Hepatocyte (in vitro differentiated cells): ENCODE results near the gene RALGAPA2. TPM values are rescaled to one million over a fixed set of nuclear protein-coding genes. Genes with fewer than 3 reads are reported as not detected.

Experiments used
- DNase-seq: peaks from one replicate; pipeline ENCODE4 v3.0.0-alpha.2; 2016; ENCODE audit warnings: low spot score
- H2AFZ ChIP-seq: fragments of 200-600 bp; sonication (generic); 2 replicates; pipeline ENCODE4 v1.6.0; 2016; ENCODE audit warnings: antibody characterized with exemption, mild to moderate bottlenecking
- H3K27ac ChIP-seq: fragments of 200-600 bp; sonication (generic); 2 replicates; pipeline ENCODE4 v1.5.1; 2016; ENCODE audit warnings: mild to moderate bottlenecking
- H3K27me3 ChIP-seq: fragments of 200-600 bp; sonication (generic); 2 replicates; pipeline ENCODE4 v1.6.1; 2016
- H3K36me3 ChIP-seq: fragments of 200-600 bp; sonication (generic); replicated peaks from 2 replicates; pipeline ENCODE4 v1.5.1; 2016; ENCODE audit warnings: low read depth; ENCODE audit not compliant: insufficient read depth
- H3K4me1 ChIP-seq: fragments of 200-600 bp; sonication (generic); 2 replicates; pipeline ENCODE4 v1.5.1; 2016; ENCODE audit warnings: mild to moderate bottlenecking, moderate library complexity; ENCODE audit not compliant: insufficient read depth
- H3K4me2 ChIP-seq: fragments of 200-600 bp; sonication (generic); 2 replicates; pipeline ENCODE4 v1.6.0; 2016
- H3K4me3 ChIP-seq: fragments of 200-600 bp; sonication (generic); 2 replicates; pipeline ENCODE4 v1.5.1; 2016; ENCODE audit warnings: mild to moderate bottlenecking
- H3K79me2 ChIP-seq: fragments of 200-600 bp; sonication (generic); 2 replicates; pipeline ENCODE4 v1.6.0; 2017; ENCODE audit warnings: mild to moderate bottlenecking
- H3K9me2 ChIP-seq: fragments of 200-600 bp; sonication (generic); replicated peaks from 2 replicates; pipeline ENCODE4 v1.6.0; 2017; ENCODE audit warnings: mild to moderate bottlenecking; ENCODE audit not compliant: insufficient read depth
- H3K9me3 ChIP-seq: fragments of 200-600 bp; sonication (generic); 2 replicates; pipeline ENCODE4 v1.5.1; 2016; ENCODE audit warnings: low read depth, mild to moderate bottlenecking
- H4K20me1 ChIP-seq: fragments of 200-600 bp; sonication (generic); 2 replicates; pipeline ENCODE4 v1.6.0; 2016; ENCODE audit warnings: mild to moderate bottlenecking; ENCODE audit not compliant: insufficient read depth, poor library complexity, severe bottlenecking
- EZH2 ChIP-seq: fragments of 200-600 bp; sonication (generic); IDR thresholded peaks from 2 replicates; pipeline ENCODE4 v1.6.1; 2016; ENCODE audit warnings: antibody characterized with exemption, mild to moderate bottlenecking, borderline replicate concordance
- EZH2phosphoT487 ChIP-seq: fragments of 200-600 bp; sonication (generic); IDR thresholded peaks from one replicate; pipeline ENCODE4 v1.6.1; 2018; ENCODE audit warnings: antibody characterized with exemption, mild to moderate bottlenecking, low read depth, moderate library complexity; ENCODE audit not compliant: unreplicated experiment, severe bottlenecking
- WGBS: methylation state at CpG from one replicate; pipeline ENCODE4 v1.1.6; 2016; ENCODE audit warnings: low lambda C conversion rate; ENCODE audit errors: missing lambda C conversion rate; 5-methylcytosine and 5-hydroxymethylcytosine counted together
- polyA plus RNA-seq: library from polyadenylated mRNA; unstranded; fragments of >200 nt; fragmentation: Nextera tagmentation; extraction: Ambion mirVana; gene quantifications from 2 replicates; pipeline ENCODE4 v1.2.1, GENCODE V29; 2016
- total RNA-seq: library from RNA; depleted of rRNA; stranded (reverse); fragments of >200 nt; gene quantifications from 2 replicates; pipeline ENCODE4 v1.2.3, GENCODE V29; 2014
- TF ChIP-seq, protein P1 (sequence below): fragments of 200-600 bp; sonication (generic); IDR thresholded peaks from 2 replicates; pipeline ENCODE4 v1.5.1; 2016; ENCODE audit warnings: antibody characterized with exemption, mild to moderate bottlenecking; ENCODE audit not compliant: poor library complexity

The RALGAPA2 gene
- total and polyA plus RNA-seq, 2 experiments from 2014 or later: 16.8 to 35.3 TPM

DNA sequence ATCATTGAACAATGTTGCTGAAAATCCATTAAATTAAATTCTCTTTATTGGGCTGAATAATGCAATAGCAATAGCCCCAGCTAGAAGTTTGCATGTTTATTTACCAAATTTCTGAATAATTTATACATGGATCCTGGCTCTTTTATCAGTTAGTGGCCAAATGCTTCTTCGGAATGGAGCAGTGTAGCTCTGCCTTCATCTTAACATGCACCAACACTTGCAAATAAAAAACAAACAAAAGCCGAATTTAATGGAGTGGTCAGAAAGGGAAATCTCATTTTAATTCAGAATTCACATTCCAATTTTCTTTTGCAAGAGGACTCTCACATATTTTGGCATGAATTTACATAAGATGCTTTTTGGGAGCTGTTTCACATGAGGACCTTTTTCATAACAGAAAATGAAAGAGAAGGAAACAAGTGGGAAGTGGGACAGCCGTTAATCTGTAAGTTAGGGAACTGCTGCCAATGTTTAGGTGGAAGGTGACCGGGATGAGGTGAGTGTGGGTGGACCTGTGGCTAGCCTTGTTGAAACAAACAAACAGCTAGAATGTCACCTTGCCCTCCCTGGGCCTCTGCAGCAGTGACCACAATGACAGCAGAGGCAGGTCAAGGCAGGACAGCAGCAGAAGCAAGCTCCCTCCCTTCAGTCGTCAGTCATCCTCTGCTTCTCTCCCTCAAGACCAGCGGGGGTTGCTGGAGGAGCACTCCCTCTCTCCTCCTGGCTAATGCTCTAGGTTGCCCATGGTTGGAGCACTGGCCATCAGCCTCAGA, 271.4 kb downstream of the RALGAPA2 start:
- Histone ChIP-seq H3K36me3 (no peaks in the 10 kb centered on the region), H3K27ac (no peak overlapping the region), H3K9me2 (no peaks in the 10 kb centered on the region), H4K20me1 (no peaks in the 10 kb centered on the region), H3K79me2 (no peaks in the 10 kb centered on the region), H3K4me2 (no peak overlapping the region), H3K27me3 (no peaks in the 10 kb centered on the region), H2AFZ (no peak overlapping the region), H3K4me3 (no peak overlapping the region), H3K4me1 (no peaks in the 10 kb centered on the region), H3K9me3 (no peaks in the 10 kb centered on the region)
- 71% methylated on average over 6 of the region's 6 CpGs for WGBS
- TF ChIP-seq EZH2 (no peak), EZH2phosphoT487 (no peak)
- TF ChIP-seq, protein P1, sequence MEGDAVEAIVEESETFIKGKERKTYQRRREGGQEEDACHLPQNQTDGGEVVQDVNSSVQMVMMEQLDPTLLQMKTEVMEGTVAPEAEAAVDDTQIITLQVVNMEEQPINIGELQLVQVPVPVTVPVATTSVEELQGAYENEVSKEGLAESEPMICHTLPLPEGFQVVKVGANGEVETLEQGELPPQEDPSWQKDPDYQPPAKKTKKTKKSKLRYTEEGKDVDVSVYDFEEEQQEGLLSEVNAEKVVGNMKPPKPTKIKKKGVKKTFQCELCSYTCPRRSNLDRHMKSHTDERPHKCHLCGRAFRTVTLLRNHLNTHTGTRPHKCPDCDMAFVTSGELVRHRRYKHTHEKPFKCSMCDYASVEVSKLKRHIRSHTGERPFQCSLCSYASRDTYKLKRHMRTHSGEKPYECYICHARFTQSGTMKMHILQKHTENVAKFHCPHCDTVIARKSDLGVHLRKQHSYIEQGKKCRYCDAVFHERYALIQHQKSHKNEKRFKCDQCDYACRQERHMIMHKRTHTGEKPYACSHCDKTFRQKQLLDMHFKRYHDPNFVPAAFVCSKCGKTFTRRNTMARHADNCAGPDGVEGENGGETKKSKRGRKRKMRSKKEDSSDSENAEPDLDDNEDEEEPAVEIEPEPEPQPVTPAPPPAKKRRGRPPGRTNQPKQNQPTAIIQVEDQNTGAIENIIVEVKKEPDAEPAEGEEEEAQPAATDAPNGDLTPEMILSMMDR: no peak
- DNase-seq: no peak

DNA sequence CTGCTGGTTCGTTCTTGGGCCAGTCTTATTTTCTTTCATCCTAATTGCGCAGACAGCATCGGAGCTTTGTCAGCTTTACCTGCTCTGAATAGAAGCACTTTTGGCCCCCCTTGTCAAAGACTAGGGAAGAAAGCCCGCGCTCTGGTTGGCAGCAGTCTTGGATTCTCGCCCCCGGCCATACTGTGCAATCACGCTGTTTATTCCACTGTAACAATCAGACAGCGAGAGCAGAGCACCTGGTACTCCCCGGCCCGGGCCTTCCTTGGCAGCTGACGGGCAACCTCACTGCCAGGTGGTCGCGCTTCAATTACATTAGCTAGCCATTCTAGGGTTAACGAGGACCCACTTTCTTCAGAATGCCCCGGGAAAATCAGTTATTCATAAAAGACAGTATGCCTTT, 272.0 kb downstream of the RALGAPA2 start:
- no peaks in the 10 kb centered on the region for H3K79me2 ChIP-seq
- H3K27me3 ChIP-seq: no peaks in the 10 kb centered on the region
- DNase-seq: no peak
- TF ChIP-seq EZH2: no peak
- TF ChIP-seq, protein P1: no peak
- no peak for TF ChIP-seq EZH2phosphoT487
- H3K4me1 ChIP-seq: no peaks in the 10 kb centered on the region
- no peak overlapping the region for H2AFZ ChIP-seq
- H3K4me3 ChIP-seq: no peak overlapping the region
- H3K27ac ChIP-seq: no peak overlapping the region
- WGBS: 96% methylated on average over 16 of the region's 16 CpGs
- H3K36me3 ChIP-seq: no peaks in the 10 kb centered on the region
- no peak overlapping the region for H3K4me2 ChIP-seq
- no peaks in the 10 kb centered on the region for H4K20me1 ChIP-seq
- H3K9me3 ChIP-seq: no peaks in the 10 kb centered on the region
- H3K9me2 ChIP-seq: no peaks in the 10 kb centered on the region

DNA sequence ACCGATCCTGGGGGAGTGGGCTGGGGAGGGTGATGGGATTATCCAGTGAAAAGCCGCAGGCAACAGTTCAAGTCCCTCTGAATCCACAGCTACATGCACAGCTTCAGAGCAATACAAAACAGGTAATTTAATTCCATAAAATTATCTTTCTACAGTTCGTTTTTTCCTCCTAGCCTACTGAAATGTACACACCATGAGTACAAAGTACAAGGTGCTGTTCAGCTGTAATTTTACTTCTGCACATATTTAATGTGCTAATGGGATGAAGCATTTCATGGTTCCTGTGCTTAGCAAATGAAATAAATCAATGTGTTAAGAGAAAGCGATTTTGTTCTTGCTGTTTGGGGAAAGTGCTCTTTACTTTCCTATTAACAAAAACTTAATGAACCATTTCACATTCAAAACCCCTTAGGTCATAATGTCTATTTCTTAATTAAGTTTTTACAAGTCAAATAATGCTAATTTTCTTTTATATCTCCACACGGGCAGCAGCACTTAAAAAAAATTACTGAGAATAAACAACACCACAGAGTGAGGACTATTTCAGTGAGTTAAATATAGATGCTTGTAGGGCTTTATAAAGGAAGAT, 272.7 kb downstream of the RALGAPA2 start:
- 80% methylated on average over 5 of the region's 5 CpGs for WGBS
- no peak for DNase-seq
- H3K27me3 ChIP-seq: no peaks in the 10 kb centered on the region

More for the DNA sequence above, 272.7 kb downstream of the RALGAPA2 start:
- TF ChIP-seq, protein P1: no peak
- no peaks in the 10 kb centered on the region for H3K4me1 ChIP-seq
- H2AFZ ChIP-seq: no peak overlapping the region
- no peaks in the 10 kb centered on the region for H3K9me2 ChIP-seq
- no peaks in the 10 kb centered on the region for H3K79me2 ChIP-seq
- no peaks in the 10 kb centered on the region for H3K36me3 ChIP-seq
- H3K27ac ChIP-seq: no peak overlapping the region
- H3K4me3 ChIP-seq: no peak overlapping the region
- no peak overlapping the region for H3K4me2 ChIP-seq
- H3K9me3 ChIP-seq: no peaks in the 10 kb centered on the region
- no peaks in the 10 kb centered on the region for H4K20me1 ChIP-seq
